NCI-H146 treated with DMSO at 0.1 percent for 48 hours (cell line): ENCODE data around the gene PTPN12.
"Not testable (repeated sequence)": the region's sequence is repeated elsewhere in the genome, so short reads cannot be mapped to it uniquely, and the experiment has no call there.

ENCODE experiments used
- DNase-seq: peaks from one replicate; lab custom pipeline; 2025; ENCODE audit not compliant: unreplicated experiment; lab: John Stamatoyannopoulos, UW

The PTPN12 gene

DNA sequence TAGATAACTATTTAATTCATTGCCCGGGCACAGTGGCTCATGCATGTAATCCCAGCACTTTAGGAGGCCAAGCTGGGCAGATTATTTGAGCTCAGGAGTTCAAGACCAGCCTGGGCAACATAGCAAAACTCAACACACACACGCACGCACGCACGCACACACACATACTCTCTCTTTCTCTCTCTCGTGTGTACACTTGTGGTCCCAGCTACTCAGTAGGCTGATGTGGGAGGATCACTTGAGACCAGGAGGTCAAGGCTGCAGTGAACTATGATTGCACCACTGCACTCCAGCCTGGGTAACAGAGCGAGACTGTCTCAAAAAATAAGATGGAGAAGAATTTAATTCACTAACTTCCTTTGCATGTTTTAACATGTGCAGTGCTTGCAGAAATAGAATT is 38.1 kb downstream of the PTPN12 start:
- DNase-seq: no peak

GRCh38 chr7:77576856-77577255 is 39.8 kb downstream of the PTPN12 start:
- no peak for DNase-seq

DNA sequence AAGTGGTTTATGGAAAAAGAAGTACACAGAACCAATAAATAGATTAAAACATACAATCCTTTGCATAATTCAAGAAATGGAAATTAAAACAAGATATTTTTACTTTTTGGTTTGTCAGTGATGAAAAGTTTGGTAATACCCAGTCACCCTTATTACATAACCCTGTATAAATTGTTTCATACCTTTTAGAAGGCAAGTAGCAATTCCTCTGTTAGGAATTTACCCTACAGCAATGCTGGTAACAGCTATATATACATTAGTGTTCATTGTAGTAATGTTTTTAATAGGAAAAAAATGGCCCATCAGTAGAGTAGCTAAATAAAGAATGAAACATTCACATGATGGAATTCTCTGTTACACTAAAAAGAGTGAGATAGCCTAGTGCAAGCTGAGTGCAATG is 42.7 kb downstream of the PTPN12 start:
- no peak for DNase-seq

DNA sequence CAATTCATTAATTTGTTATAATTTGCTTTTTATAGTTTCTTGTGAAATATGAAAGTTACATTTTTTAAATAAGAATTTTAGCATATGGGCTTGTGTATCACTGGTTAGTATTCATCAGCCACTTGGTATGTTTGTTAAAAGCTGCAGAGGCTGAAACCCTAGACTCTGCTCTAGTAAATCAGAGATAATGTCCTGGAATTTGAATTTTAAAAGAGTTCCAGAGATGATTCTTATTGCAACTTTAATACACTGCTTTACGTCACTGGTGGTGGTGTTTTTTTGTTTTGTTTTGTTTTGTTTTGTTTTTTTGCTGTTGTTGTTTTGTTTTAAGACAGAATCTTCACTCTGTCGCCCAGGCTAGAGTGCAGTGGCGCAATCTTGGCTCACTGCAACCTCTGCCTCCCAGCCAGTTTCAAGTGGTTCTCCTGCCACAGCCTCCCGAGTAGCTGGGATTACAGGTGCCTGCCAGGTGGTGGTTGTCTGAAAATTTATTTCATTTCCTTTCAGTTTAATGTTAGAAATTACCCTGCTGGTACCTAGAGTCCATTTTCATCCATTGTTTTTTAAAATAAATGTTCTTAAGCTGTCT is 43.8 kb downstream of the PTPN12 start:
- no peak for DNase-seq

GRCh38 chr7:77587272-77587671 is 50.2 kb downstream of the PTPN12 start:
- no peak for DNase-seq

GRCh38 chr7:77600952-77601351 is 63.9 kb downstream of the PTPN12 start:
- DNase-seq: no peak

DNA sequence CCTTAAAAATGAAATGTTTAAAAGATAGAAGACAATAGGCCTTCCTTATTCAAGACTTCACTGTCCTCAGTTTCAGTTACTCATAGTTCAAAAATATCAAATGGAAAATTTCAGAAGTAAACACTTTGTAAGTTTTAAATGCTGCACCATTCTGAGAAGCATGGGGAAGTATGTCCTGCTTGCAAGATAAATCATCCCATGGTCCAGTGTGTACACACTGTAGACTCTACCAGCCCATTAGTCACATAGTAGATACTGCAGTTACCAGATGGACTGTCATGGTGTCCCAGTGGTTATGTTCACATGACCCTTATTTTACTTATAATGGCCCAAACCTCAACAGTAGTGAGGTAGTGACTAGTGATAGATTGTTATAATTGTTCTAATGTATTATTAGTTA is 69.5 kb downstream of the PTPN12 start:
- no peak for DNase-seq

DNA sequence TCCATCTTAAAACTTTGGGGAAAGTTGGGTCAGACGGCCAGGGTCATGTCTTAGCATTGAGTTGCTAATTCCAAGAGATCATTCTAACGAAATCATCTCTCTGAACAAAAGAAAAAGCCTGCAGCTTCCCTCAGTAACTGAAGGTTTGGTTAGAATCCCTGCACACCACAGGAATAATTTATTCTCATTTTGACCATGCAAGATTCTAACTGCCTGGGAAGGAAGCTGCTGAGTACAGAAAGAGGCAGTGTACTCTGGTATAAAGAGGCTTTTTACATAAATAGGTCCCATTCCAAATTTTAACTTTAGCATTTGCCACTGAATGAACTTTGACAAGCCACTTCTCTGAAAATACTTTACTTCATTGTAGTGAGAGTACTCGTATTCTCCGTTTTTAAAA is 82.2 kb downstream of the PTPN12 start:
- DNase-seq: no peak

DNA sequence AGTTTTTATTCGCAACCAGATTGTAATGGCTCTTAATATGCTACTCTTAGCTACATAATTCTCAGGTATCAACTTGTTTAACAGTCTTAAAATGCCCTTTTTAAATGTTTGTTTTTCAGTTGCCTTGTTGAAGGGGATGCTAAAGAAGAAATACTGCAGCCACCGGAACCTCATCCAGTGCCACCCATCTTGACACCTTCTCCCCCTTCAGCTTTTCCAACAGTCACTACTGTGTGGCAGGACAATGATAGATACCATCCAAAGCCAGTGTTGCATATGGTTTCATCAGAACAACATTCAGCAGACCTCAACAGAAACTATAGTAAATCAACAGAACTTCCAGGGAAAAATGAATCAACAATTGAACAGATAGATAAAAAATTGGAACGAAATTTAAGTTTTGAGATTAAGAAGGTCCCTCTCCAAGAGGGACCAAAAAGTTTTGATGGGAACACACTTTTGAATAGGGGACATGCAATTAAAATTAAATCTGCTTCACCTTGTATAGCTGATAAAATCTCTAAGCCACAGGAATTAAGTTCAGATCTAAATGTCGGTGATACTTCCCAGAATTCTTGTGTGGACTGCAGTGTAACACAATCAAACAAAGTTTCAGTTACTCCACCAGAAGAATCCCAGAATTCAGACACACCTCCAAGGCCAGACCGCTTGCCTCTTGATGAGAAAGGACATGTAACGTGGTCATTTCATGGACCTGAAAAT is 89.7 kb downstream of the PTPN12 start:
- no peak for DNase-seq

DNA sequence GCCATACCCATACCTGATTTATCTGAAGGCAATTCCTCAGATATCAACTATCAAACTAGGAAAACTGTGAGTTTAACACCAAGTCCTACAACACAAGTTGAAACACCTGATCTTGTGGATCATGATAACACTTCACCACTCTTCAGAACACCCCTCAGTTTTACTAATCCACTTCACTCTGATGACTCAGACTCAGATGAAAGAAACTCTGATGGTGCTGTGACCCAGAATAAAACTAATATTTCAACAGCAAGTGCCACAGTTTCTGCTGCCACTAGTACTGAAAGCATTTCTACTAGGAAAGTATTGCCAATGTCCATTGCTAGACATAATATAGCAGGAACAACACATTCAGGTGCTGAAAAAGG is 90.2 kb downstream of the PTPN12 start:
- no peak for DNase-seq

GRCh38 chr7:77629797-77630196 is 92.7 kb downstream of the PTPN12 start:
- no peak for DNase-seq

DNA sequence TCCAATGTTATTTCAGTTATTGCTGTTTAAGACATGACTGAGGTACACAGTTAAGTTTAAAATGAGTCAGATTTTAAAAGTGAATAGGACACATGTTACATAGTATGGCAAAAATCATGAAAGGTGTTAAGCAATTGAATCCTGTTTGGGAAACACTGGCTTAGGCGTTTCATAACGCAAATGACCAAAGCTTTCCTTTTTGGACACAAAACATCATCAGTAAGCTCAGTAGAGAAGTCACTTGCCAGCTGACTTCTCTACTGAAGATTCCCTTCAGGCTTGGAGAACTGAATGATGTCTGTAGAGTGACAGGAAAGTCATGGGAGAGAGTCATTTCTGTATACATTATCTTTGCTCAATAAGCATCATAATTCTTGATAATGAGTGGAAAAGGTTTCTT is 94.7 kb downstream of the PTPN12 start:
- no peak for DNase-seq

GRCh38 chr7:77644774-77645173 is 107.7 kb downstream of the PTPN12 start:
- no peak for DNase-seq

- DNase-seq: no peak
These were observed 111.7 kb downstream of the PTPN12 start for GRCh38 chr7:77648742-77649338.

GRCh38 chr7:77649716-77650349 is 112.7 kb downstream of the PTPN12 start:
- DNase-seq: no peak

DNA sequence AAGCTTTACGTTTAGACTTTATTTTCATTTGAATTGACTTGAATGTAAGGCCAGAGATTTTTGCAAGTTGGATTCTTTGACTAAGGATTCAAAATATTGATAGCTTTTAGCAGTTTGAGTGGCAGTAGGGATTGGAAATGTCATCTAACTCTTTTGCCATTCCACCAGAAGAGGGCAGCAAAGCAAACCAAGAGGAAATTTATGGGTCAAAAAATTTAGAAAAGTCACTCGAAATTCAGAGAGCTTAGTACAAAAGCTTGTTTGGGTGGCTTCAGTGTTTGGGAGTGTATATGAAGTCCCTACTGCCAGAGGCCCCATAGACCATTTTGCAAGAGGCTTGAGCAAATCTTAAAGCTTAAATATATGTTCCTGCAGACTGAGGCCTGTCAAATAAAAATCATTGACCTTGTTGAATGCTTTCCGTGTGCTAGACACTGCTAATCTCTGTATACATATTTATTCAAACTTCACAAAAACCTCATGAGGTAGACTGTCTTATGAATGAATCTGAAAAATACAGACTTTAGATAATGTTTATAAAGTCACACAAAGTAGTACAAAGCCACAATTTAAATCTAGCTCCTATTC is 114.6 kb downstream of the PTPN12 start:
- peak; percentile 4 for DNase-seq

DNA sequence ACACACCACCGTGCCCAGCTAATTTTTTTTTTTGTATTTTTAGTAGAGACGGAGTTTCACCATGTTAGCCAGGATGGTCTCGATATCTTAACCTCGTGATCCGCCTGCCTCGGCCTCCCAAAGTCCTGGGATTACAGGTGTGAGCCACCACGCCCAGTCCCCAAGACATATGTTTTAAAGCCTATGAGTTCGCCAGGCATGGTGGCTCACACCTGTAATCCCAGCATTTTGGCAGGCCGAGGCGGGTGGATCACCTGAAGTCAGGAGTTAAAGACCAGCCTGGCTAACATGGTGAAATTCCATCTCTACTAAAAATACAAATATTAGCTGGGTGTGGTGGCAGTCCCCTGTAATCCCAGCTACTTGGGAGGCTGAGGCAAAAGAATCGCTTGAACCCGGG is 115.7 kb downstream of the PTPN12 start:
- not testable (repeated sequence) for DNase-seq

- DNase-seq: no peak
These were observed 116.5 kb downstream of the PTPN12 start for GRCh38 chr7:77653572-77653971.

GRCh38 chr7:77655356-77655755 is 118.3 kb downstream of the PTPN12 start:
- no peak for DNase-seq

- no peak for DNase-seq
These were observed 118.9 kb downstream of the PTPN12 start for GRCh38 chr7:77655836-77656455.
